Fibroblast of skin of left biceps (primary cell): ENCODE results near the gene UBP1.
"Not testable (repeated sequence)": the region's sequence is repeated elsewhere in the genome, so short reads cannot be mapped to it uniquely, and the experiment has no call there.

ENCODE experiments used
- DNase-seq, 2 experiments: peaks; one replicate each; pipeline ENCODE4 v3.0.0-alpha.2; 2013; ENCODE audit warnings: low read depth in 2 of 2

The UBP1 gene

GRCh38 chr3:33440328-33441224 is at the start of gene UBP1:
UBP1 (minus strand) TSS chr3:33440405; CDS start chr3:33439848, 557 bp downstream.
- peak; percentile 100 for DNase-seq

- no peak for DNase-seq
Measured at GRCh38 chr3:33488683-33489082, 48.5 kb upstream of the UBP1 start.

GRCh38 chr3:33488246-33488645 is 48.0 kb upstream of the UBP1 start:
- no peak for DNase-seq

- peak; percentile 27 to 32 for DNase-seq
Measured at GRCh38 chr3:33482111-33482521, 41.9 kb upstream of the UBP1 start.

- DNase-seq, result no peak
Measured at GRCh38 chr3:33474896-33475295, 34.7 kb upstream of the UBP1 start.

GRCh38 chr3:33473813-33474212 is 33.6 kb upstream of the UBP1 start:
- DNase-seq, result no peak

GRCh38 chr3:33467786-33468185 is 27.6 kb upstream of the UBP1 start:
- DNase-seq, result no peak

GRCh38 chr3:33461097-33461496 is 20.9 kb upstream of the UBP1 start:
- DNase-seq, result no peak

- DNase-seq, result not testable (repeated sequence)
Measured at GRCh38 chr3:33459577-33459976, 19.4 kb upstream of the UBP1 start.

GRCh38 chr3:33458446-33458845 is 18.2 kb upstream of the UBP1 start:
- DNase-seq, result no peak

GRCh38 chr3:33456756-33457155 is 16.6 kb upstream of the UBP1 start:
- DNase-seq, result no peak

- DNase-seq, result no peak
Measured at GRCh38 chr3:33453331-33453761, 13.1 kb upstream of the UBP1 start.

GRCh38 chr3:33451994-33452393 is 11.8 kb upstream of the UBP1 start:
- DNase-seq, result not testable (repeated sequence)

- DNase-seq, result no peak
Measured at GRCh38 chr3:33447958-33448357, 7.8 kb upstream of the UBP1 start.

GRCh38 chr3:33447256-33447625 is 7.0 kb upstream of the UBP1 start:
- not testable (repeated sequence) for DNase-seq

GRCh38 chr3:33442190-33442589 is 2.0 kb upstream of the UBP1 start:
- no peak for DNase-seq

- no peak for DNase-seq
Measured at GRCh38 chr3:33441225-33441976, 1.2 kb upstream of the UBP1 start.

GRCh38 chr3:33439546-33440327 is 468 bp downstream of the UBP1 start:
- no peak for DNase-seq

- no peak for DNase-seq
Measured at GRCh38 chr3:33438881-33439545, 1.2 kb downstream of the UBP1 start.

- DNase-seq, result no peak
Measured at GRCh38 chr3:33438284-33438668, 1.9 kb downstream of the UBP1 start.

- DNase-seq, result no peak
Measured at GRCh38 chr3:33437556-33438283, 2.5 kb downstream of the UBP1 start.
